ENCODE measurements around the gene COX7B2. TPM values are rescaled to one million over a fixed set of nuclear protein-coding genes. Genes with fewer than 3 reads are reported as not detected.

The COX7B2 gene
- total and polyA plus RNA-seq, 2 of the 4 experiments (the other 2 are of a cell fraction), result not detected

DNA sequence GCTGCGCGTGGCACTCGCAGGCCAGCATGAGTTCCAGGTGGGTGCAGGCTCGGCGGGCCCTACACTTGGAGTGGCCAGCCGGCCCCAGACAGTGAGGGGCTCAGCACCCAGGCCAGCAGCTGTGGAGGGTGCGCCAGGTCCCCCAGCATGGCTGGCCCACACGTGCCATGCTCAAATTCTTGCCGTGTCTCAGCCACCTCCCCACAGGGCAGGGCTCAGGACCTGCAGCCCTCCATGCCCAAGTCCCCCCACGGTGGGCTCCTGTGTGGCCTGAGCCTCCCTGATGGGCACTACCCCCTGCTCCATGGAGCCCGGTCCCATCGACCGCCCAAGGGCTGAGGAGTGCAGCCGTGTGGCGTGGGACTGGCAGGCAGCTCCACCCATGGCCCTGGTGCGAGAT is 210.2 kb downstream of the COX7B2 start:
- 49% methylated on average over 3 of the region's 16 CpGs; no CpG with 5 or more reads in 1 of the 2 experiments for WGBS, 2 experiments (ENCODE audit: extremely low coverage in 2 of 2, insufficient read length in 1 of 2)
- Histone ChIP-seq H3K36me3 (ENCODE audit: control insufficient read depth, insufficient read depth, low read length) (no peaks in the 10 kb centered on the region), H2BK120ac (ENCODE audit: low read depth, low read length) (no peak overlapping the region), H3K27ac (ENCODE audit: insufficient read depth, low read length) (no peak overlapping the region), H4K20me1 (ENCODE audit: insufficient read depth, low read length) (no peaks in the 10 kb centered on the region), H3K4ac (ENCODE audit: low read depth, low read length) (no peak overlapping the region), H3K27me3 (ENCODE audit: control insufficient read depth, insufficient read depth, low read length) (no peaks in the 10 kb centered on the region), H3K56ac (ENCODE audit: extremely low read depth, insufficient read depth, low read length) (no peak overlapping the region), H3K23ac (ENCODE audit: low read depth, low read length) (no peak overlapping the region), H3K18ac (ENCODE audit: low read depth, low read length) (no peak overlapping the region), H2BK15ac (ENCODE audit: low read depth, low read length) (no peak overlapping the region), H4K8ac (ENCODE audit: low read depth in 2 of 2, low read length in 2 of 2) (no peak overlapping the region), H3K79me1 (ENCODE audit: low read depth in 1 of 2, low read length in 2 of 2) (no peaks in the 10 kb centered on the region), H3K9ac (ENCODE audit: low read depth, low read length) (no peak overlapping the region), H3K9me3 (ENCODE audit: control insufficient read depth, insufficient read depth, low read length) (peaks cover 2% of the 10 kb centered on the region; the same call in 1 of the 2 replicates), H2AK5ac (ENCODE audit: low read depth, low read length) (no peak overlapping the region), H4K5ac (ENCODE audit: low read depth, low read length) (no peak overlapping the region), H2AK9ac (replicated peaks; ENCODE audit: low read depth, low read length, poor library complexity) (no peak overlapping the region), H2AFZ (replicated peaks; ENCODE audit: low read length, poor library complexity) (no peak overlapping the region), H3K14ac (replicated peaks; ENCODE audit: low read depth, low read length) (no peak overlapping the region), H3K4me1 (ENCODE audit: control insufficient read depth, insufficient read depth, low read length) (no peaks in the 10 kb centered on the region), H3K4me2 (ENCODE audit: low read depth, low read length) (no peak overlapping the region), H4K91ac (ENCODE audit: insufficient read depth, low read depth, low read length) (no peak overlapping the region), H2BK20ac (ENCODE audit: low read depth, low read length) (no peak overlapping the region), H3K4me3 (ENCODE audit: insufficient read depth, low read depth, low read length) (no peak overlapping the region), H3K9me1 (ENCODE audit: insufficient read depth, low read length) (no peaks in the 10 kb centered on the region), H2BK5ac (ENCODE audit: low read depth, low read length, poor library complexity, severe bottlenecking) (no peak overlapping the region)
- intact Hi-C loops (cut with micrococcal nuclease) (no loop called here), dilution Hi-C loops (cut with HindIII; ENCODE audit: low sequenced_read_pairs, unreplicated experiment) (no loop called here), in situ Hi-C loops (cut with MboI; ENCODE audit: low sequenced_read_pairs) (no loop called here)
- ChIA-PET POLR2A (ENCODE audit: unreplicated experiment) (no interaction called here), CTCF (no interaction called here)
- BruUV-seq (replicated peaks), result no TSS peak
- no peak for ATAC-seq (ENCODE audit: low read depth)
- DNase-seq, result no peak
- no peak for TF ChIP-seq RCOR1 (IDR thresholded peaks at IDR 0.05; ENCODE audit: insufficient replicate concordance, low read length)
- no peak for TF ChIP-seq POLR2A (IDR thresholded peaks at IDR 0.05; ENCODE audit: low read depth, low read length)
- TF ChIP-seq CHD1 (IDR thresholded peaks at IDR 0.05; ENCODE audit: low read depth, low read length), result no peak
- TF ChIP-seq NFE2L2 (IDR thresholded peaks at IDR 0.05; ENCODE audit: low read depth, low read length), result no peak
- TF ChIP-seq, protein P1, sequence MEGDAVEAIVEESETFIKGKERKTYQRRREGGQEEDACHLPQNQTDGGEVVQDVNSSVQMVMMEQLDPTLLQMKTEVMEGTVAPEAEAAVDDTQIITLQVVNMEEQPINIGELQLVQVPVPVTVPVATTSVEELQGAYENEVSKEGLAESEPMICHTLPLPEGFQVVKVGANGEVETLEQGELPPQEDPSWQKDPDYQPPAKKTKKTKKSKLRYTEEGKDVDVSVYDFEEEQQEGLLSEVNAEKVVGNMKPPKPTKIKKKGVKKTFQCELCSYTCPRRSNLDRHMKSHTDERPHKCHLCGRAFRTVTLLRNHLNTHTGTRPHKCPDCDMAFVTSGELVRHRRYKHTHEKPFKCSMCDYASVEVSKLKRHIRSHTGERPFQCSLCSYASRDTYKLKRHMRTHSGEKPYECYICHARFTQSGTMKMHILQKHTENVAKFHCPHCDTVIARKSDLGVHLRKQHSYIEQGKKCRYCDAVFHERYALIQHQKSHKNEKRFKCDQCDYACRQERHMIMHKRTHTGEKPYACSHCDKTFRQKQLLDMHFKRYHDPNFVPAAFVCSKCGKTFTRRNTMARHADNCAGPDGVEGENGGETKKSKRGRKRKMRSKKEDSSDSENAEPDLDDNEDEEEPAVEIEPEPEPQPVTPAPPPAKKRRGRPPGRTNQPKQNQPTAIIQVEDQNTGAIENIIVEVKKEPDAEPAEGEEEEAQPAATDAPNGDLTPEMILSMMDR (conservative IDR thresholded peaks at IDR 0.05; ENCODE audit: low read depth, low read length), result no peak
- TF ChIP-seq MXI1 (IDR thresholded peaks at IDR 0.05; ENCODE audit: borderline replicate concordance, low read depth, low read length), result no peak
- TF ChIP-seq FOS (IDR thresholded peaks at IDR 0.05; ENCODE audit: low read depth, low read length), result no peak
- no peak for TF ChIP-seq RAD21 (IDR thresholded peaks at IDR 0.05; ENCODE audit: low read length)
- TF ChIP-seq BHLHE40 (IDR thresholded peaks at IDR 0.05; ENCODE audit: low read depth, low read length), result no peak
- no peak for TF ChIP-seq RFX5 (IDR thresholded peaks at IDR 0.05; ENCODE audit: low read depth, low read length)

Other genes with a start within 250 kb of the COX7B2 start
- 1.7 and 1.8 TPM in 2 replicates for gene GABRA4, start 84.3 kb upstream of the COX7B2 start, total RNA-seq (2012; rRNA removed)
- 1.1 and 1.6 TPM in 2 replicates for gene GABRA4, start 84.3 kb upstream of the COX7B2 start, polyA plus RNA-seq (2012; rRNA removed)
- gene GABRB1, start 122.3 kb upstream of the COX7B2 start, total RNA-seq (2012; rRNA removed), result 16.1 and 16.4 TPM in 2 replicates
- gene GABRB1, start 122.3 kb upstream of the COX7B2 start, polyA plus RNA-seq (2012; rRNA removed), result 4.5 and 4.7 TPM in 2 replicates

Measured in IMR-90 (cell line).